HG03066 (cell line): ENCODE data around the gene TTC28.

ENCODE experiments used
- ATAC-seq: cut with Tn5 transposase; IDR thresholded peaks from one replicate; pipeline ENCODE4 v1.9.1; 2021; ENCODE audit warnings: low read depth; ENCODE audit not compliant: unreplicated experiment

Gene TTC28

GRCh38 chr22:28417431-28417830, 262.2 kb downstream of the TTC28 start:
- ATAC-seq, result no peak

GRCh38 chr22:28414913-28415312, 264.7 kb downstream of the TTC28 start:
- no peak for ATAC-seq

- ATAC-seq, result no peak
Observed at GRCh38 chr22:28413612-28414399, 265.8 kb downstream of the TTC28 start.

GRCh38 chr22:28412109-28412508, 267.5 kb downstream of the TTC28 start:
- ATAC-seq, result no peak

GRCh38 chr22:28411125-28411524, 268.5 kb downstream of the TTC28 start:
- ATAC-seq, result no peak

GRCh38 chr22:28410050-28410816, 269.4 kb downstream of the TTC28 start:
- ATAC-seq, result no peak

GRCh38 chr22:28408709-28409108, 270.9 kb downstream of the TTC28 start:
- no peak for ATAC-seq

- no peak for ATAC-seq
Observed at GRCh38 chr22:28407645-28408044, 272.0 kb downstream of the TTC28 start.

GRCh38 chr22:28406246-28406645, 273.4 kb downstream of the TTC28 start:
- no peak for ATAC-seq

- no peak for ATAC-seq
Observed at GRCh38 chr22:28405588-28405987, 274.1 kb downstream of the TTC28 start.

GRCh38 chr22:28402539-28402938, 277.1 kb downstream of the TTC28 start:
- no peak for ATAC-seq

- ATAC-seq, result no peak
Observed at GRCh38 chr22:28402060-28402459, 277.6 kb downstream of the TTC28 start.

GRCh38 chr22:28398981-28399380, 280.7 kb downstream of the TTC28 start:
- no peak for ATAC-seq

- ATAC-seq, result no peak
Observed at GRCh38 chr22:28398355-28398754, 281.3 kb downstream of the TTC28 start.

GRCh38 chr22:28397306-28397705, 282.3 kb downstream of the TTC28 start:
- ATAC-seq, result no peak

GRCh38 chr22:28395920-28396753, 283.5 kb downstream of the TTC28 start:
- no peak for ATAC-seq

- no peak for ATAC-seq
Observed at GRCh38 chr22:28395520-28395919, 284.1 kb downstream of the TTC28 start.

- no peak for ATAC-seq
Observed at GRCh38 chr22:28394513-28395110, 285.0 kb downstream of the TTC28 start.

- ATAC-seq, result no peak
Observed at GRCh38 chr22:28381429-28382167, 298.0 kb downstream of the TTC28 start.

GRCh38 chr22:28379951-28380350, 299.7 kb downstream of the TTC28 start:
- no peak for ATAC-seq
